MCF 10A (cell line): ENCODE data around the gene SRGAP2B. TPM values are rescaled to one million over a fixed set of nuclear protein-coding genes. Genes with fewer than 3 reads are reported as not detected.
"Not testable (repeated sequence)": the region's sequence is repeated elsewhere in the genome, so short reads cannot be mapped to it uniquely, and the experiment has no call there.

Experiments used
- BruUV-seq: library from RNA; stranded (reverse); fragments of 400-500 nt; replicated peaks from 2 replicates; lab custom pipeline; 2021; lab: Mats Ljungman, UMichigan
- CTCF ChIA-PET: fragments of 300-600 bp; sonication (Branson Sonifier 250); formaldehyde crosslinking; extraction: SDS; loops from one replicate; lab custom pipeline; 2021; ENCODE audit warnings: antibody characterized with exemption, inconsistent platforms; lab: Yijun Ruan, JAX
- POLR2A ChIA-PET: fragments of 300-600, 350-650 bp; sonication (Branson Sonifier 250); formaldehyde crosslinking; extraction: SDS; loops from one replicate; lab custom pipeline; 2020; ENCODE audit warnings: antibody characterized with exemption, inconsistent platforms; lab: Yijun Ruan, JAX
- DNase-seq: peaks from one replicate; pipeline ENCODE4 v3.0.0-alpha.2; 2018; ENCODE audit not compliant: unreplicated experiment
- H3K27ac Mint-ChIP-seq: one replicate; pipeline ENCODE4 v1.8.0; 2022; ENCODE audit warnings: mild to moderate bottlenecking, low read depth, mixed read lengths; ENCODE audit not compliant: unreplicated experiment
- H3K27me3 Mint-ChIP-seq: one replicate; pipeline ENCODE4 v1.8.0; 2022; ENCODE audit warnings: mixed read lengths; ENCODE audit not compliant: insufficient read depth, unreplicated experiment
- H3K36me3 Mint-ChIP-seq: one replicate; pipeline ENCODE4 v1.8.0; 2022; ENCODE audit warnings: mild to moderate bottlenecking, moderate library complexity, mixed read lengths; ENCODE audit not compliant: insufficient read depth, unreplicated experiment
- H3K4me1 Mint-ChIP-seq: one replicate; pipeline ENCODE4 v1.8.0; 2022; ENCODE audit warnings: mixed read lengths; ENCODE audit not compliant: insufficient read depth, unreplicated experiment
- H3K4me3 Mint-ChIP-seq: one replicate; pipeline ENCODE4 v1.8.0; 2022; ENCODE audit warnings: mild to moderate bottlenecking, moderate library complexity, mixed read lengths; ENCODE audit not compliant: unreplicated experiment
- H3K9me3 Mint-ChIP-seq: one replicate; pipeline ENCODE4 v1.8.0; 2022; ENCODE audit warnings: mixed read lengths; ENCODE audit not compliant: unreplicated experiment
- intact Hi-C: fragments of 100-400 bp; cut with micrococcal nuclease; formaldehyde crosslinking; loops from 2 replicates; pipeline ENCODE4 v1.14.1; 2022
- total RNA-seq: library from RNA; stranded (reverse); gene quantifications from 2 replicates; pipeline ENCODE4 v1.2.3, GENCODE V29; 2022

The SRGAP2B gene
- total RNA-seq, 1 experiment from 2014 or later = 50.8 TPM

GRCh38 chr1:145022259-145022658 is 72.9 kb downstream of the SRGAP2B start:
- H3K4me3 Mint-ChIP-seq, CTCF ChIA-PET, DNase-seq, H3K27me3 Mint-ChIP-seq, H3K9me3 Mint-ChIP-seq, H3K36me3 Mint-ChIP-seq, POLR2A ChIA-PET, BruUV-seq, intact Hi-C loops, H3K27ac Mint-ChIP-seq, H3K4me1 Mint-ChIP-seq: not testable (repeated sequence)

GRCh38 chr1:145021749-145022148 is 73.4 kb downstream of the SRGAP2B start:
- H3K27ac Mint-ChIP-seq, H3K36me3 Mint-ChIP-seq, H3K27me3 Mint-ChIP-seq, H3K4me3 Mint-ChIP-seq, H3K9me3 Mint-ChIP-seq, CTCF ChIA-PET, DNase-seq, BruUV-seq, intact Hi-C loops, POLR2A ChIA-PET, H3K4me1 Mint-ChIP-seq: not testable (repeated sequence)

GRCh38 chr1:145019709-145020108 is 75.4 kb downstream of the SRGAP2B start:
- peak overlapping the region; percentile 7 for H3K27ac Mint-ChIP-seq
- DNase-seq, POLR2A ChIA-PET, H3K36me3 Mint-ChIP-seq, BruUV-seq, intact Hi-C loops, H3K4me3 Mint-ChIP-seq, H3K27me3 Mint-ChIP-seq, CTCF ChIA-PET, H3K9me3 Mint-ChIP-seq: not testable (repeated sequence)
- H3K4me1 Mint-ChIP-seq = peaks cover 12% of the 10 kb centered on the region

GRCh38 chr1:145017725-145018124 is 77.4 kb downstream of the SRGAP2B start:
- DNase-seq, H3K9me3 Mint-ChIP-seq, H3K36me3 Mint-ChIP-seq, BruUV-seq, H3K4me3 Mint-ChIP-seq, H3K27ac Mint-ChIP-seq, H3K27me3 Mint-ChIP-seq, POLR2A ChIA-PET, CTCF ChIA-PET, intact Hi-C loops: not testable (repeated sequence)
- H3K4me1 Mint-ChIP-seq = peaks cover 12% of the 10 kb centered on the region

- H3K9me3 Mint-ChIP-seq, POLR2A ChIA-PET, H3K4me3 Mint-ChIP-seq, BruUV-seq, H3K36me3 Mint-ChIP-seq, intact Hi-C loops, CTCF ChIA-PET, DNase-seq, H3K27me3 Mint-ChIP-seq, H3K27ac Mint-ChIP-seq: not testable (repeated sequence)
- peaks cover 13% of the 10 kb centered on the region for H3K4me1 Mint-ChIP-seq
These were observed 78.7 kb downstream of the SRGAP2B start for GRCh38 chr1:145016492-145016862.

GRCh38 chr1:145015744-145016491 is 79.2 kb downstream of the SRGAP2B start:
- DNase-seq, intact Hi-C loops: not testable (repeated sequence)
- BruUV-seq = TSS peak; percentile 17

GRCh38 chr1:145013353-145013752 is 81.8 kb downstream of the SRGAP2B start:
- BruUV-seq, POLR2A ChIA-PET, H3K27ac Mint-ChIP-seq, DNase-seq, H3K4me3 Mint-ChIP-seq, CTCF ChIA-PET, H3K9me3 Mint-ChIP-seq, H3K27me3 Mint-ChIP-seq, intact Hi-C loops, H3K36me3 Mint-ChIP-seq: not testable (repeated sequence)
- peaks cover 12% of the 10 kb centered on the region for H3K4me1 Mint-ChIP-seq

More at GRCh38 chr1:145015744-145016491, 79.2 kb downstream of the SRGAP2B start:
- peaks cover 18% of the 10 kb centered on the region for H3K4me1 Mint-ChIP-seq
- POLR2A ChIA-PET, H3K27me3 Mint-ChIP-seq, H3K9me3 Mint-ChIP-seq, CTCF ChIA-PET, H3K4me3 Mint-ChIP-seq, H3K36me3 Mint-ChIP-seq: not testable (repeated sequence)
- H3K27ac Mint-ChIP-seq = peak overlapping the region; percentile 89

- DNase-seq, intact Hi-C loops, CTCF ChIA-PET, H3K27ac Mint-ChIP-seq, H3K4me3 Mint-ChIP-seq, BruUV-seq, H3K36me3 Mint-ChIP-seq, H3K9me3 Mint-ChIP-seq, H3K27me3 Mint-ChIP-seq, POLR2A ChIA-PET: not testable (repeated sequence)
- peaks cover 12% of the 10 kb centered on the region for H3K4me1 Mint-ChIP-seq
These were observed 83.3 kb downstream of the SRGAP2B start for GRCh38 chr1:145011811-145012210.

GRCh38 chr1:145010580-145010979 is 84.5 kb downstream of the SRGAP2B start:
- H3K27me3 Mint-ChIP-seq, H3K36me3 Mint-ChIP-seq, POLR2A ChIA-PET, H3K4me3 Mint-ChIP-seq, H3K9me3 Mint-ChIP-seq, CTCF ChIA-PET, BruUV-seq, intact Hi-C loops, H3K27ac Mint-ChIP-seq: not testable (repeated sequence)
- H3K4me1 Mint-ChIP-seq = peaks cover 10% of the 10 kb centered on the region
- peak; percentile 0 for DNase-seq
